ENCODE measurements around the gene ADAMTSL3.

DNA sequence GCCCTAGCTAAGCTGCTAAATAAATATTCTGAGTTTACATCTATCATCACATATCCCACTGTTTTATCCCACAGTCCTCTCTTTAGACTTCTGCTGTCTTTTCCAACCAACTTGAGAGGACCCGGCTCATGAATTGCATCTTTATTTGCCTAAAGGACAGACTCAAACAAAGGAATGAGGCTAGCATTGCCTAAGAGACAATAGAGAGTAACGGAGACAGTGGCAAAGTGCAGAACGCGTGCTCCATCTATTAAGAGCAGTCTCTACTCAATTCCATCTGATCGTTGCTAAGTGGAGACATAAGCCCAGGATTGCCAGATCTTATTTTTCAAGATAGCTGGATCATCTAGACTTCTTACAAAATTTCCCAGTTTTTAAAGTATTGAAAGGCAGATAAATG lies 2.3 kb downstream of the ADAMTSL3 start:
- TF ChIP-seq, protein P1, sequence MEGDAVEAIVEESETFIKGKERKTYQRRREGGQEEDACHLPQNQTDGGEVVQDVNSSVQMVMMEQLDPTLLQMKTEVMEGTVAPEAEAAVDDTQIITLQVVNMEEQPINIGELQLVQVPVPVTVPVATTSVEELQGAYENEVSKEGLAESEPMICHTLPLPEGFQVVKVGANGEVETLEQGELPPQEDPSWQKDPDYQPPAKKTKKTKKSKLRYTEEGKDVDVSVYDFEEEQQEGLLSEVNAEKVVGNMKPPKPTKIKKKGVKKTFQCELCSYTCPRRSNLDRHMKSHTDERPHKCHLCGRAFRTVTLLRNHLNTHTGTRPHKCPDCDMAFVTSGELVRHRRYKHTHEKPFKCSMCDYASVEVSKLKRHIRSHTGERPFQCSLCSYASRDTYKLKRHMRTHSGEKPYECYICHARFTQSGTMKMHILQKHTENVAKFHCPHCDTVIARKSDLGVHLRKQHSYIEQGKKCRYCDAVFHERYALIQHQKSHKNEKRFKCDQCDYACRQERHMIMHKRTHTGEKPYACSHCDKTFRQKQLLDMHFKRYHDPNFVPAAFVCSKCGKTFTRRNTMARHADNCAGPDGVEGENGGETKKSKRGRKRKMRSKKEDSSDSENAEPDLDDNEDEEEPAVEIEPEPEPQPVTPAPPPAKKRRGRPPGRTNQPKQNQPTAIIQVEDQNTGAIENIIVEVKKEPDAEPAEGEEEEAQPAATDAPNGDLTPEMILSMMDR (conservative IDR thresholded peaks at IDR 0.05 in 1 of 2, IDR thresholded peaks at IDR 0.05 in 1 of 2; ENCODE audit: low read depth in 1 of 2, low read length in 2 of 2): no peak
- no peak for TF ChIP-seq EZH2 (IDR thresholded peaks at IDR 0.05; ENCODE audit: low read length, missing control alignments)
